ENCODE data around the gene JAK1. TPM values are rescaled to one million over a fixed set of nuclear protein-coding genes. Genes with fewer than 3 reads are reported as not detected.

The JAK1 gene
- total RNA-seq, 1 experiment from 2014 or later = 27.8 TPM

DNA sequence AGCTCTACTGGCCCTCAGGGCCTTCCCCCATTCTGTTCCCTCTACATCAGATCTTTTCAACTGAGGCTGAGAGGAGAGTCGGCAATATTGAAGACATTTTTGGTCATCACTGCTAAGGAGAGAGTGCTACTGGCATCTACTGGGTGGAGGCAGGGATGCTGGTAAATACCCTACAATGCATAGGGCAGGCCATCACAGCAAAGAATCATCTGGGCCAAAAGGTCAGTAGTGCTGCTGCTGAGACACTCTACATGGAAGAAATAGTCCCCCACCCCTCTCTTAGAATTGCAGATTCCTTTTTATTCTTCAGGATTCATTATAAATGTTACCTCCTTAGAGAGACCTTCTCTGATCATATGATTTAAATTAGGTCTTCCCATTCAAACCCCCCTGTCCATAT is 94.3 kb downstream of the JAK1 start:
- Mint-ChIP-seq H3K36me3 (peaks cover 4% of the 10 kb centered on the region), H3K4me3 (no peak overlapping the region), H3K9me3 (no peaks in the 10 kb centered on the region), H3K27ac (no peak overlapping the region), H3K27me3 (ENCODE audit: low read depth) (no peaks in the 10 kb centered on the region), H3K4me1 (peaks cover under 1% of the 10 kb centered on the region)
- ChIA-PET POLR2A (no interaction called here), CTCF (no interaction called here)
- ATAC-seq (no peak), DNase-seq (ENCODE audit: low spot score) (no peak)
- TF ChIP-seq, protein P1, sequence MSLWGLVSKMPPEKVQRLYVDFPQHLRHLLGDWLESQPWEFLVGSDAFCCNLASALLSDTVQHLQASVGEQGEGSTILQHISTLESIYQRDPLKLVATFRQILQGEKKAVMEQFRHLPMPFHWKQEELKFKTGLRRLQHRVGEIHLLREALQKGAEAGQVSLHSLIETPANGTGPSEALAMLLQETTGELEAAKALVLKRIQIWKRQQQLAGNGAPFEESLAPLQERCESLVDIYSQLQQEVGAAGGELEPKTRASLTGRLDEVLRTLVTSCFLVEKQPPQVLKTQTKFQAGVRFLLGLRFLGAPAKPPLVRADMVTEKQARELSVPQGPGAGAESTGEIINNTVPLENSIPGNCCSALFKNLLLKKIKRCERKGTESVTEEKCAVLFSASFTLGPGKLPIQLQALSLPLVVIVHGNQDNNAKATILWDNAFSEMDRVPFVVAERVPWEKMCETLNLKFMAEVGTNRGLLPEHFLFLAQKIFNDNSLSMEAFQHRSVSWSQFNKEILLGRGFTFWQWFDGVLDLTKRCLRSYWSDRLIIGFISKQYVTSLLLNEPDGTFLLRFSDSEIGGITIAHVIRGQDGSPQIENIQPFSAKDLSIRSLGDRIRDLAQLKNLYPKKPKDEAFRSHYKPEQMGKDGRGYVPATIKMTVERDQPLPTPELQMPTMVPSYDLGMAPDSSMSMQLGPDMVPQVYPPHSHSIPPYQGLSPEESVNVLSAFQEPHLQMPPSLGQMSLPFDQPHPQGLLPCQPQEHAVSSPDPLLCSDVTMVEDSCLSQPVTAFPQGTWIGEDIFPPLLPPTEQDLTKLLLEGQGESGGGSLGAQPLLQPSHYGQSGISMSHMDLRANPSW (CRISPR knock-in tag; conservative IDR thresholded peaks at IDR 0.05; ENCODE audit: low read depth) = no peak
- TF ChIP-seq, protein P2, sequence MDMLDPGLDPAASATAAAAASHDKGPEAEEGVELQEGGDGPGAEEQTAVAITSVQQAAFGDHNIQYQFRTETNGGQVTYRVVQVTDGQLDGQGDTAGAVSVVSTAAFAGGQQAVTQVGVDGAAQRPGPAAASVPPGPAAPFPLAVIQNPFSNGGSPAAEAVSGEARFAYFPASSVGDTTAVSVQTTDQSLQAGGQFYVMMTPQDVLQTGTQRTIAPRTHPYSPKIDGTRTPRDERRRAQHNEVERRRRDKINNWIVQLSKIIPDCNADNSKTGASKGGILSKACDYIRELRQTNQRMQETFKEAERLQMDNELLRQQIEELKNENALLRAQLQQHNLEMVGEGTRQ (CRISPR knock-in tag; IDR thresholded peaks at IDR 0.05) = no peak
- TF ChIP-seq NFE2L1 (CRISPR knock-in tag; IDR thresholded peaks at IDR 0.05) (no peak), NR2C2 (CRISPR knock-in tag; IDR thresholded peaks at IDR 0.05) (no peak), TP53 (CRISPR knock-in tag; IDR thresholded peaks at IDR 0.05) (no peak), ZNF396 (CRISPR knock-in tag; IDR thresholded peaks at IDR 0.05; ENCODE audit: borderline replicate concordance) (no peak), TEAD4 (CRISPR knock-in tag; IDR thresholded peaks at IDR 0.05) (no peak), ZNF232 (CRISPR knock-in tag; IDR thresholded peaks at IDR 0.05) (no peak), ZNF138 (CRISPR knock-in tag; conservative IDR thresholded peaks at IDR 0.05) (no peak), ZNF121 (CRISPR knock-in tag; IDR thresholded peaks at IDR 0.05) (no peak), PRRX2 (CRISPR knock-in tag; IDR thresholded peaks at IDR 0.05) (no peak), SMAD3 (CRISPR knock-in tag; IDR thresholded peaks at IDR 0.05; ENCODE audit: borderline replicate concordance) (no peak), NFATC4 (CRISPR knock-in tag; IDR thresholded peaks at IDR 0.05) (no peak), ZBTB21 (CRISPR knock-in tag; IDR thresholded peaks at IDR 0.05; ENCODE audit: borderline replicate concordance) (no peak)
- TF ChIP-seq, protein P3, sequence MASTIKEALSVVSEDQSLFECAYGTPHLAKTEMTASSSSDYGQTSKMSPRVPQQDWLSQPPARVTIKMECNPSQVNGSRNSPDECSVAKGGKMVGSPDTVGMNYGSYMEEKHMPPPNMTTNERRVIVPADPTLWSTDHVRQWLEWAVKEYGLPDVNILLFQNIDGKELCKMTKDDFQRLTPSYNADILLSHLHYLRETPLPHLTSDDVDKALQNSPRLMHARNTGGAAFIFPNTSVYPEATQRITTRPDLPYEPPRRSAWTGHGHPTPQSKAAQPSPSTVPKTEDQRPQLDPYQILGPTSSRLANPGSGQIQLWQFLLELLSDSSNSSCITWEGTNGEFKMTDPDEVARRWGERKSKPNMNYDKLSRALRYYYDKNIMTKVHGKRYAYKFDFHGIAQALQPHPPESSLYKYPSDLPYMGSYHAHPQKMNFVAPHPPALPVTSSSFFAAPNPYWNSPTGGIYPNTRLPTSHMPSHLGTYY (CRISPR knock-in tag; IDR thresholded peaks at IDR 0.05) = no peak
- TF ChIP-seq, protein P4, sequence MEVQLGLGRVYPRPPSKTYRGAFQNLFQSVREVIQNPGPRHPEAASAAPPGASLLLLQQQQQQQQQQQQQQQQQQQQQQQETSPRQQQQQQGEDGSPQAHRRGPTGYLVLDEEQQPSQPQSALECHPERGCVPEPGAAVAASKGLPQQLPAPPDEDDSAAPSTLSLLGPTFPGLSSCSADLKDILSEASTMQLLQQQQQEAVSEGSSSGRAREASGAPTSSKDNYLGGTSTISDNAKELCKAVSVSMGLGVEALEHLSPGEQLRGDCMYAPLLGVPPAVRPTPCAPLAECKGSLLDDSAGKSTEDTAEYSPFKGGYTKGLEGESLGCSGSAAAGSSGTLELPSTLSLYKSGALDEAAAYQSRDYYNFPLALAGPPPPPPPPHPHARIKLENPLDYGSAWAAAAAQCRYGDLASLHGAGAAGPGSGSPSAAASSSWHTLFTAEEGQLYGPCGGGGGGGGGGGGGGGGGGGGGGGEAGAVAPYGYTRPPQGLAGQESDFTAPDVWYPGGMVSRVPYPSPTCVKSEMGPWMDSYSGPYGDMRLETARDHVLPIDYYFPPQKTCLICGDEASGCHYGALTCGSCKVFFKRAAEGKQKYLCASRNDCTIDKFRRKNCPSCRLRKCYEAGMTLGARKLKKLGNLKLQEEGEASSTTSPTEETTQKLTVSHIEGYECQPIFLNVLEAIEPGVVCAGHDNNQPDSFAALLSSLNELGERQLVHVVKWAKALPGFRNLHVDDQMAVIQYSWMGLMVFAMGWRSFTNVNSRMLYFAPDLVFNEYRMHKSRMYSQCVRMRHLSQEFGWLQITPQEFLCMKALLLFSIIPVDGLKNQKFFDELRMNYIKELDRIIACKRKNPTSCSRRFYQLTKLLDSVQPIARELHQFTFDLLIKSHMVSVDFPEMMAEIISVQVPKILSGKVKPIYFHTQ (CRISPR knock-in tag; IDR thresholded peaks at IDR 0.05) = no peak
- TF ChIP-seq, protein P5, sequence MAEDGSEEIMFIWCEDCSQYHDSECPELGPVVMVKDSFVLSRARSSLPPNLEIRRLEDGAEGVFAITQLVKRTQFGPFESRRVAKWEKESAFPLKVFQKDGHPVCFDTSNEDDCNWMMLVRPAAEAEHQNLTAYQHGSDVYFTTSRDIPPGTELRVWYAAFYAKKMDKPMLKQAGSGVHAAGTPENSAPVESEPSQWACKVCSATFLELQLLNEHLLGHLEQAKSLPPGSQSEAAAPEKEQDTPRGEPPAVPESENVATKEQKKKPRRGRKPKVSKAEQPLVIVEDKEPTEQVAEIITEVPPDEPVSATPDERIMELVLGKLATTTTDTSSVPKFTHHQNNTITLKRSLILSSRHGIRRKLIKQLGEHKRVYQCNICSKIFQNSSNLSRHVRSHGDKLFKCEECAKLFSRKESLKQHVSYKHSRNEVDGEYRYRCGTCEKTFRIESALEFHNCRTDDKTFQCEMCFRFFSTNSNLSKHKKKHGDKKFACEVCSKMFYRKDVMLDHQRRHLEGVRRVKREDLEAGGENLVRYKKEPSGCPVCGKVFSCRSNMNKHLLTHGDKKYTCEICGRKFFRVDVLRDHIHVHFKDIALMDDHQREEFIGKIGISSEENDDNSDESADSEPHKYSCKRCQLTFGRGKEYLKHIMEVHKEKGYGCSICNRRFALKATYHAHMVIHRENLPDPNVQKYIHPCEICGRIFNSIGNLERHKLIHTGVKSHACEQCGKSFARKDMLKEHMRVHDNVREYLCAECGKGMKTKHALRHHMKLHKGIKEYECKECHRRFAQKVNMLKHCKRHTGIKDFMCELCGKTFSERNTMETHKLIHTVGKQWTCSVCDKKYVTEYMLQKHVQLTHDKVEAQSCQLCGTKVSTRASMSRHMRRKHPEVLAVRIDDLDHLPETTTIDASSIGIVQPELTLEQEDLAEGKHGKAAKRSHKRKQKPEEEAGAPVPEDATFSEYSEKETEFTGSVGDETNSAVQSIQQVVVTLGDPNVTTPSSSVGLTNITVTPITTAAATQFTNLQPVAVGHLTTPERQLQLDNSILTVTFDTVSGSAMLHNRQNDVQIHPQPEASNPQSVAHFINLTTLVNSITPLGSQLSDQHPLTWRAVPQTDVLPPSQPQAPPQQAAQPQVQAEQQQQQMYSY (CRISPR knock-in tag; IDR thresholded peaks at IDR 0.05) = no peak
- TF ChIP-seq, protein P6, sequence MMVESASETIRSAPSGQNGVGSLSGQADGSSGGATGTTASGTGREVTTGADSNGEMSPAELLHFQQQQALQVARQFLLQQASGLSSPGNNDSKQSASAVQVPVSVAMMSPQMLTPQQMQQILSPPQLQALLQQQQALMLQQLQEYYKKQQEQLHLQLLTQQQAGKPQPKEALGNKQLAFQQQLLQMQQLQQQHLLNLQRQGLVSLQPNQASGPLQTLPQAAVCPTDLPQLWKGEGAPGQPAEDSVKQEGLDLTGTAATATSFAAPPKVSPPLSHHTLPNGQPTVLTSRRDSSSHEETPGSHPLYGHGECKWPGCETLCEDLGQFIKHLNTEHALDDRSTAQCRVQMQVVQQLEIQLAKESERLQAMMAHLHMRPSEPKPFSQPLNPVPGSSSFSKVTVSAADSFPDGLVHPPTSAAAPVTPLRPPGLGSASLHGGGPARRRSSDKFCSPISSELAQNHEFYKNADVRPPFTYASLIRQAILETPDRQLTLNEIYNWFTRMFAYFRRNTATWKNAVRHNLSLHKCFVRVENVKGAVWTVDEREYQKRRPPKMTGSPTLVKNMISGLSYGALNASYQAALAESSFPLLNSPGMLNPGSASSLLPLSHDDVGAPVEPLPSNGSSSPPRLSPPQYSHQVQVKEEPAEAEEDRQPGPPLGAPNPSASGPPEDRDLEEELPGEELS (CRISPR knock-in tag; IDR thresholded peaks at IDR 0.05) = no peak
- TF ChIP-seq, protein P7, sequence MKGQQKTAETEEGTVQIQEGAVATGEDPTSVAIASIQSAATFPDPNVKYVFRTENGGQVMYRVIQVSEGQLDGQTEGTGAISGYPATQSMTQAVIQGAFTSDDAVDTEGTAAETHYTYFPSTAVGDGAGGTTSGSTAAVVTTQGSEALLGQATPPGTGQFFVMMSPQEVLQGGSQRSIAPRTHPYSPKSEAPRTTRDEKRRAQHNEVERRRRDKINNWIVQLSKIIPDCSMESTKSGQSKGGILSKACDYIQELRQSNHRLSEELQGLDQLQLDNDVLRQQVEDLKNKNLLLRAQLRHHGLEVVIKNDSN (CRISPR knock-in tag; IDR thresholded peaks at IDR 0.05) = no peak

All from WTC11 (cell line).